ENCODE measurements around the gene C19orf18.

- no peak for TF ChIP-seq CTCF (IDR thresholded peaks at IDR 0.05)
- TF ChIP-seq POLR2AphosphoS5 (IDR thresholded peaks at IDR 0.05), result no peak
- no peak for TF ChIP-seq POLR2A (IDR thresholded peaks at IDR 0.05)
Observed at GRCh38 chr19:58007285-58007684, 33.0 kb upstream of the C19orf18 start.
